ENCODE results near the gene HBP1. TPM values are rescaled to one million over a fixed set of nuclear protein-coding genes. Genes with fewer than 3 reads are reported as not detected.

Gene HBP1
- total and polyA plus RNA-seq, 2 experiments from 2014 or later, result 36.0 to 52.8 TPM

DNA sequence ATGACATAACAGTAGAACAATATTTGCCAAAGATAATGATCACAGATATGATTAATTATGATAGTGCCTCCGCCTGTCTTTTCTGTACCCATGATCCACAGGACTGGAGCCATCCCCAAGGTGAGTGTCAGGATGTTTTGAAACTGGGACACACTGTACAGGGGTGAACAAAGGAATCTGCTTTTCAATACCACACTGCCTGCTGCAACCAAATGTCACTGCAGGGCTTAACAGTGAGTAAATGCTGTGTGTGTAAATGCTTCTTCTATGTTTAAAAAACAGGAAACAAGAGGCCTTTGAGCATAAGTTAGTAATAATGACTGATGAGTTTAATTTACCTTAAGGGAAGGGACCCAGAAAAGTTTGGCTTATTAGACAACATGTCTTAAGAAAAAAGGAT lies 65.2 kb downstream of the HBP1 start (continued):
- TF ChIP-seq POLR2AphosphoS5 (IDR thresholded peaks at IDR 0.05; ENCODE audit: low read depth) (no peak), ZNF331 (CRISPR knock-in tag; IDR thresholded peaks at IDR 0.05; ENCODE audit: low read depth) (no peak), NANOG (IDR thresholded peaks at IDR 0.05; ENCODE audit: borderline replicate concordance) (no peak), ZNF114 (CRISPR knock-in tag; IDR thresholded peaks at IDR 0.05) (no peak), JUNB (IDR thresholded peaks at IDR 0.05; ENCODE audit: unreplicated experiment) (no peak), CREB1 (CRISPR knock-in tag; IDR thresholded peaks at IDR 0.05; ENCODE audit: low read depth) (no peak)
- TF ChIP-seq, protein P1, sequence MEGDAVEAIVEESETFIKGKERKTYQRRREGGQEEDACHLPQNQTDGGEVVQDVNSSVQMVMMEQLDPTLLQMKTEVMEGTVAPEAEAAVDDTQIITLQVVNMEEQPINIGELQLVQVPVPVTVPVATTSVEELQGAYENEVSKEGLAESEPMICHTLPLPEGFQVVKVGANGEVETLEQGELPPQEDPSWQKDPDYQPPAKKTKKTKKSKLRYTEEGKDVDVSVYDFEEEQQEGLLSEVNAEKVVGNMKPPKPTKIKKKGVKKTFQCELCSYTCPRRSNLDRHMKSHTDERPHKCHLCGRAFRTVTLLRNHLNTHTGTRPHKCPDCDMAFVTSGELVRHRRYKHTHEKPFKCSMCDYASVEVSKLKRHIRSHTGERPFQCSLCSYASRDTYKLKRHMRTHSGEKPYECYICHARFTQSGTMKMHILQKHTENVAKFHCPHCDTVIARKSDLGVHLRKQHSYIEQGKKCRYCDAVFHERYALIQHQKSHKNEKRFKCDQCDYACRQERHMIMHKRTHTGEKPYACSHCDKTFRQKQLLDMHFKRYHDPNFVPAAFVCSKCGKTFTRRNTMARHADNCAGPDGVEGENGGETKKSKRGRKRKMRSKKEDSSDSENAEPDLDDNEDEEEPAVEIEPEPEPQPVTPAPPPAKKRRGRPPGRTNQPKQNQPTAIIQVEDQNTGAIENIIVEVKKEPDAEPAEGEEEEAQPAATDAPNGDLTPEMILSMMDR (conservative IDR thresholded peaks at IDR 0.05; ENCODE audit: low read depth in 2 of 2), result no peak

DNA sequence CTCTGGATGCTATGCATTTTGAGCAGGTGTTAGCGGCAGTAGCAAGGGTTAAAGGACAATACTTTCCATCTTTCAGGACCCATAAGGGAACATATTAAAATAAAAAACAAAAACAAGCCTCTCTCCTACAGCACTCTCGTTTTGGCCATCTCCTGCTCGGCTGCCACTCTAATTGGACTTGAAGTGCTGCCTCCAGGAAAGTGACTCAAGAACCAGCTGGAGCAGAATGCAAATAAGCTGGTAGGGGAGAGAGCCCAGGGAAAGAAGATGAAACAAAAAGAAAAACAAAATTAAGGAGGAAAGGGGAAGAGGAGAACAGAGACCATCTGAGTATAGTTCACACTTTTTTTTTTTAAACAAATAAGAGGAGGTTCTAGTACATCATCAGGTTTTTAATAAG lies 65.6 kb downstream of the HBP1 start:
- H4K20me1 ChIP-seq (replicated peaks; ENCODE audit: insufficient read depth), result no peaks in the 10 kb centered on the region
- Mint-ChIP-seq H3K4me1 (peaks cover 29% of the 10 kb centered on the region), H3K9me3 (no peaks in the 10 kb centered on the region), H3K4me3 (0 out of 3 replicates have a peak overlapping the region, but pooled peaks have one; percentile 4), H3K27me3 (ENCODE audit: insufficient read depth, low read depth, poor library complexity) (no peaks in the 10 kb centered on the region), H3K36me3 (ENCODE audit: low read depth) (no peaks in the 10 kb centered on the region; the same call in 2 of the 3 replicates), H3K27ac (peak overlapping the region; percentile 82)
- no peaks in the 10 kb centered on the region for H3K9me2 ChIP-seq (ENCODE audit: insufficient read depth)
- peaks cover 12% of the 10 kb centered on the region; the same call in 1 of the 2 replicates for H3K4me1 ChIP-seq (ENCODE audit: insufficient read depth)
- no peaks in the 10 kb centered on the region for H3F3A ChIP-seq (replicated peaks; ENCODE audit: low read depth)
- no peaks in the 10 kb centered on the region for H3K79me2 ChIP-seq (replicated peaks; ENCODE audit: insufficient read depth)
- no peak for TF ChIP-seq ZNF114 (CRISPR knock-in tag; IDR thresholded peaks at IDR 0.05)
- H3K27ac ChIP-seq (ENCODE audit: low read depth), result no peak overlapping the region
- H3K4me2 ChIP-seq, result peak overlapping the region; percentile 30; the same call in 1 of the 2 replicates
- H2AFZ ChIP-seq, result no peak overlapping the region
- no peak overlapping the region for H3K4me3 ChIP-seq
- ATAC-seq, result peak; percentile 72
- peak; percentile 41 for DNase-seq (ENCODE audit: low spot score)
- H3K27me3 ChIP-seq (ENCODE audit: insufficient read depth), result no peaks in the 10 kb centered on the region
- no peaks in the 10 kb centered on the region for H3K36me3 ChIP-seq (ENCODE audit: insufficient read depth)

DNA sequence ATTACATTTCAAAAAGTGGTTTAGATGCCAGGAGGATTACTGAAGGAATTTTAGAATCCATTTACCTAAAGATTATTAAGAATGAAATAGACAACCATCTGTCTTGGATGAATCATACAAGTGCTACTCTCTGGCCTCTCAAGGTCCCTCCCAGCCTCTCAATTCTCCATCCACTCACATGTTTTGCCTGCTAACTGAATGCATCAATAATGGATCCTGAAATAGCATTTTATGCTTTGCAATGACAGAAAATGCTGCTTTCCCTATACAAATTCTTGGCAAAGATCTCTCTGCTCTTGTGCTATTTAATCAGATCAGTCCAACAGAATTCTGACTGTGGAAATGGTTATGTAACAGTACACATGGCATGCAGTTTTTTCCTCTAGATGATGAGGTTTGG lies 68.1 kb downstream of the HBP1 start:
- H3K27ac Mint-ChIP-seq, result no peak overlapping the region
- Histone ChIP-seq H3K4me2 (no peak overlapping the region), H3K9me2 (ENCODE audit: insufficient read depth) (no peaks in the 10 kb centered on the region), H3K27me3 (ENCODE audit: insufficient read depth) (no peaks in the 10 kb centered on the region), H2AFZ (no peak overlapping the region), H3K79me2 (replicated peaks; ENCODE audit: insufficient read depth) (no peaks in the 10 kb centered on the region), H4K20me1 (replicated peaks; ENCODE audit: insufficient read depth) (no peaks in the 10 kb centered on the region), H3F3A (replicated peaks; ENCODE audit: low read depth) (no peaks in the 10 kb centered on the region), H3K36me3 (ENCODE audit: insufficient read depth) (no peaks in the 10 kb centered on the region), H3K4me3 (no peak overlapping the region), H3K4me1 (ENCODE audit: insufficient read depth) (peaks cover 12% of the 10 kb centered on the region; the same call in 1 of the 2 replicates), H3K27ac (ENCODE audit: low read depth) (no peak overlapping the region)
- H3K9me3 Mint-ChIP-seq, result no peaks in the 10 kb centered on the region
- peaks cover 3% of the 10 kb centered on the region for H3K27me3 Mint-ChIP-seq (ENCODE audit: insufficient read depth, low read depth, poor library complexity)
- peaks cover 34% of the 10 kb centered on the region for H3K4me1 Mint-ChIP-seq
- no peak for ATAC-seq
- H3K36me3 Mint-ChIP-seq (ENCODE audit: low read depth), result no peaks in the 10 kb centered on the region
- no peak overlapping the region for H3K4me3 Mint-ChIP-seq
- TF ChIP-seq ZNF331 (CRISPR knock-in tag; IDR thresholded peaks at IDR 0.05; ENCODE audit: low read depth), result no peak
- no peak for TF ChIP-seq CREB1 (CRISPR knock-in tag; IDR thresholded peaks at IDR 0.05; ENCODE audit: low read depth)
- DNase-seq (ENCODE audit: low spot score), result no peak

DNA sequence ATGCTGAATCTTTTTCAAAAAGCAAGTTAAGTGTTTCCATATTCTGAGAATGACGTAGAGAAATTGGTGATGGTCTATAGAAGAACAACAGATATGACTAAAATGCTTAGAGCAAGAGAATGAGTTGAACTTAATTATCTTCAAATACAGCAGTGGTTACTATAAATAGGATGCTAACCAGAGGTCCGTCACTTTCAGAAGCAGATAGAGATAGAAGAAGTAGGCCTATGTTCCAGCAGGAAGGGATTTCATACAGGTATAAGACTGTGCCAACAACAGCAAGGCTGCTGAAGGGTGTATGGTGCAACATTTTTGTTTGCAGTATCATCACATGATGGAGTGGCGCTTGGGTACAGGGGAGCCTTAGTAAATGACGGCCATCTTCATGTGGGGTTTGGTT lies 68.6 kb downstream of the HBP1 start:
- no peak overlapping the region for H2AFZ ChIP-seq
- Mint-ChIP-seq H3K27me3 (ENCODE audit: insufficient read depth, low read depth, poor library complexity) (peaks cover 3% of the 10 kb centered on the region), H3K27ac (no peak overlapping the region), H3K4me3 (no peak overlapping the region), H3K36me3 (ENCODE audit: low read depth) (no peaks in the 10 kb centered on the region), H3K4me1 (peaks cover 34% of the 10 kb centered on the region), H3K9me3 (no peaks in the 10 kb centered on the region)
- no peaks in the 10 kb centered on the region for H3K9me2 ChIP-seq (ENCODE audit: insufficient read depth)
- no peak overlapping the region for H3K27ac ChIP-seq (ENCODE audit: low read depth)
- no peaks in the 10 kb centered on the region for H3K36me3 ChIP-seq (ENCODE audit: insufficient read depth)
- H4K20me1 ChIP-seq (replicated peaks; ENCODE audit: insufficient read depth), result no peaks in the 10 kb centered on the region
- no peak for DNase-seq (ENCODE audit: low spot score)
- TF ChIP-seq, protein P2, sequence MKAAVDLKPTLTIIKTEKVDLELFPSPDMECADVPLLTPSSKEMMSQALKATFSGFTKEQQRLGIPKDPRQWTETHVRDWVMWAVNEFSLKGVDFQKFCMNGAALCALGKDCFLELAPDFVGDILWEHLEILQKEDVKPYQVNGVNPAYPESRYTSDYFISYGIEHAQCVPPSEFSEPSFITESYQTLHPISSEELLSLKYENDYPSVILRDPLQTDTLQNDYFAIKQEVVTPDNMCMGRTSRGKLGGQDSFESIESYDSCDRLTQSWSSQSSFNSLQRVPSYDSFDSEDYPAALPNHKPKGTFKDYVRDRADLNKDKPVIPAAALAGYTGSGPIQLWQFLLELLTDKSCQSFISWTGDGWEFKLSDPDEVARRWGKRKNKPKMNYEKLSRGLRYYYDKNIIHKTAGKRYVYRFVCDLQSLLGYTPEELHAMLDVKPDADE (IDR thresholded peaks at IDR 0.05), result no peak
- TF ChIP-seq EZH2 (IDR thresholded peaks at IDR 0.05; ENCODE audit: low read depth, unreplicated experiment) (no peak), POLR2AphosphoS5 (IDR thresholded peaks at IDR 0.05; ENCODE audit: low read depth) (no peak)
- TF ChIP-seq, protein P3, sequence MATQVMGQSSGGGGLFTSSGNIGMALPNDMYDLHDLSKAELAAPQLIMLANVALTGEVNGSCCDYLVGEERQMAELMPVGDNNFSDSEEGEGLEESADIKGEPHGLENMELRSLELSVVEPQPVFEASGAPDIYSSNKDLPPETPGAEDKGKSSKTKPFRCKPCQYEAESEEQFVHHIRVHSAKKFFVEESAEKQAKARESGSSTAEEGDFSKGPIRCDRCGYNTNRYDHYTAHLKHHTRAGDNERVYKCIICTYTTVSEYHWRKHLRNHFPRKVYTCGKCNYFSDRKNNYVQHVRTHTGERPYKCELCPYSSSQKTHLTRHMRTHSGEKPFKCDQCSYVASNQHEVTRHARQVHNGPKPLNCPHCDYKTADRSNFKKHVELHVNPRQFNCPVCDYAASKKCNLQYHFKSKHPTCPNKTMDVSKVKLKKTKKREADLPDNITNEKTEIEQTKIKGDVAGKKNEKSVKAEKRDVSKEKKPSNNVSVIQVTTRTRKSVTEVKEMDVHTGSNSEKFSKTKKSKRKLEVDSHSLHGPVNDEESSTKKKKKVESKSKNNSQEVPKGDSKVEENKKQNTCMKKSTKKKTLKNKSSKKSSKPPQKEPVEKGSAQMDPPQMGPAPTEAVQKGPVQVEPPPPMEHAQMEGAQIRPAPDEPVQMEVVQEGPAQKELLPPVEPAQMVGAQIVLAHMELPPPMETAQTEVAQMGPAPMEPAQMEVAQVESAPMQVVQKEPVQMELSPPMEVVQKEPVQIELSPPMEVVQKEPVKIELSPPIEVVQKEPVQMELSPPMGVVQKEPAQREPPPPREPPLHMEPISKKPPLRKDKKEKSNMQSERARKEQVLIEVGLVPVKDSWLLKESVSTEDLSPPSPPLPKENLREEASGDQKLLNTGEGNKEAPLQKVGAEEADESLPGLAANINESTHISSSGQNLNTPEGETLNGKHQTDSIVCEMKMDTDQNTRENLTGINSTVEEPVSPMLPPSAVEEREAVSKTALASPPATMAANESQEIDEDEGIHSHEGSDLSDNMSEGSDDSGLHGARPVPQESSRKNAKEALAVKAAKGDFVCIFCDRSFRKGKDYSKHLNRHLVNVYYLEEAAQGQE (IDR thresholded peaks at IDR 0.05; ENCODE audit: unreplicated experiment), result no peak
- ATAC-seq, result no peak
- H3K4me3 ChIP-seq, result no peak overlapping the region
- H3K79me2 ChIP-seq (replicated peaks; ENCODE audit: insufficient read depth), result no peaks in the 10 kb centered on the region
- peaks cover 12% of the 10 kb centered on the region; the same call in 1 of the 2 replicates for H3K4me1 ChIP-seq (ENCODE audit: insufficient read depth)
- H3K27me3 ChIP-seq (ENCODE audit: insufficient read depth), result no peaks in the 10 kb centered on the region
- no peaks in the 10 kb centered on the region for H3F3A ChIP-seq (replicated peaks; ENCODE audit: low read depth)
- H3K4me2 ChIP-seq, result no peak overlapping the region
